Body of pancreas (tissue), 4 donors: ENCODE results near the gene GRIK4. TPM values are rescaled to one million over a fixed set of nuclear protein-coding genes. Genes with fewer than 3 reads are reported as not detected.

ENCODE experiments used
- ATAC-seq: fragments of 150-250 bp; one replicate; pipeline ENCODE4 v1.9.1; 2016
- DNase-seq, 4 donors: peaks; one replicate each; pipeline ENCODE4 v3.0.0-alpha.2; 2019
- H3K27ac ChIP-seq, 4 donors: fragments of 200-600 bp; sonication (generic); 1 replicate in 3 of 4; 2 replicates in 1 of 4; pipeline versions ENCODE4 v1.5.1 to v1.6.1; 2016 to 2019; ENCODE audit warnings: mild to moderate bottlenecking in 1 of 4, mixed read lengths in 1 of 4, moderate library complexity in 1 of 4
- H3K27me3 ChIP-seq, 2 donors: fragments of 200-600 bp; sonication (generic); one replicate each; pipeline ENCODE4 v1.6.0; 2016; ENCODE audit warnings: mild to moderate bottlenecking in 1 of 2
- H3K36me3 ChIP-seq, 2 donors: fragments of 200-600 bp; sonication (generic); replicated peaks in 1 of 2; 2 replicates each; pipeline ENCODE4 v1.5.1; 2016; ENCODE audit warnings: low read depth in 2 of 2; ENCODE audit not compliant: insufficient read depth in 1 of 2
- H3K4me1 ChIP-seq: fragments of 200-600 bp; sonication (generic); one replicate; pipeline ENCODE4 v1.6.0; 2016
- H3K4me3 ChIP-seq, 2 donors: fragments of 200-600 bp; sonication (generic); 1 replicate in 1 of 2; 2 replicates in 1 of 2; pipeline ENCODE4 v1.5.1; 2016 to 2019
- H3K9me3 ChIP-seq, 3 donors: fragments of 200-600 bp; sonication (generic); 1 replicate in 2 of 3; 2 replicates in 1 of 3; pipeline ENCODE4 v1.5.1; 2016
- POLR2A ChIP-seq, 3 donors: fragments of 450-650 bp; IDR thresholded peaks; one replicate each; pipeline ENCODE4 v1.6.1; 2016; ENCODE audit warnings: antibody characterized with exemption in 3 of 3, mild to moderate bottlenecking in 2 of 3
- WGBS, 2 donors: methylation state at CpG; one replicate each; pipeline ENCODE4 v1.1.5; 2017; 5-methylcytosine and 5-hydroxymethylcytosine counted together
- intact Hi-C: fragments of 100-400 bp; cut with DNase I; formaldehyde crosslinking; loops from one replicate; pipeline ENCODE4 v1.15.1; 2023
- total RNA-seq, 2 donors: library from RNA; depleted of rRNA; stranded (reverse); fragments of >200 nt; gene quantifications; one replicate each; pipeline ENCODE4 v1.1.0, GENCODE V29; 2016
- TF ChIP-seq, protein P1 (sequence below), 7 experiments: fragments of 450-650 bp in 4 of 7; fragments of 200-600 bp in 3 of 7; sonication (generic) in 3 of 7; IDR thresholded peaks; one replicate each; pipeline ENCODE4 v1.5.1; 2016 to 2019; ENCODE audit warnings: antibody characterized with exemption in 7 of 7

The GRIK4 gene
- total RNA-seq, 2 donors from 2014 or later: not detected

DNA sequence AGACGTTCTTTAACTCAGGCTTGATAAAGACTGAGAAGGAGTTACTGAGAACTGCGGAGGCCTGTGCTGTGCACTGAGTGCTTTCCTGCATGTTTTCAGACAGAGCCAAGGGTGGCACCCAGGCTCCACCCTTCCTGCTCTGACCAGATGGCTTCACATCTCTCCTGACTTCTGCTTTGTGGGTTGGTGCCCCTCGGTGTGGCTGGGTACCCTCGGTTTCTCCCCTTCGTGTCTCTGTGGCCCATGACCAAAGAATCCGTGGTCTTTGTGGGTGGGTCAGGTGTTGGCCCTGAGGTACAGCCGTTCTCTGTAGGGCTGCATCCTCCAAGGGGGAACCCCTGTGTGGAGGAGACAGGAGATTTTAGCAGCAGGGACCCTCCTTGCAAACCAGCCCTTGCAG, 34.3 kb downstream of the GRIK4 start:
- WGBS, 2 donors: 56 to 70% methylated on average over 5 to 7 of the region's 7 CpGs
- no peak overlapping the region for H3K27ac ChIP-seq
- no peaks in the 10 kb centered on the region for H3K27me3 ChIP-seq
- no peaks in the 10 kb centered on the region for H3K36me3 ChIP-seq
- TF ChIP-seq, protein P1, sequence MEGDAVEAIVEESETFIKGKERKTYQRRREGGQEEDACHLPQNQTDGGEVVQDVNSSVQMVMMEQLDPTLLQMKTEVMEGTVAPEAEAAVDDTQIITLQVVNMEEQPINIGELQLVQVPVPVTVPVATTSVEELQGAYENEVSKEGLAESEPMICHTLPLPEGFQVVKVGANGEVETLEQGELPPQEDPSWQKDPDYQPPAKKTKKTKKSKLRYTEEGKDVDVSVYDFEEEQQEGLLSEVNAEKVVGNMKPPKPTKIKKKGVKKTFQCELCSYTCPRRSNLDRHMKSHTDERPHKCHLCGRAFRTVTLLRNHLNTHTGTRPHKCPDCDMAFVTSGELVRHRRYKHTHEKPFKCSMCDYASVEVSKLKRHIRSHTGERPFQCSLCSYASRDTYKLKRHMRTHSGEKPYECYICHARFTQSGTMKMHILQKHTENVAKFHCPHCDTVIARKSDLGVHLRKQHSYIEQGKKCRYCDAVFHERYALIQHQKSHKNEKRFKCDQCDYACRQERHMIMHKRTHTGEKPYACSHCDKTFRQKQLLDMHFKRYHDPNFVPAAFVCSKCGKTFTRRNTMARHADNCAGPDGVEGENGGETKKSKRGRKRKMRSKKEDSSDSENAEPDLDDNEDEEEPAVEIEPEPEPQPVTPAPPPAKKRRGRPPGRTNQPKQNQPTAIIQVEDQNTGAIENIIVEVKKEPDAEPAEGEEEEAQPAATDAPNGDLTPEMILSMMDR (IDR thresholded peaks at IDR 0.05): no peak
- no peak for TF ChIP-seq POLR2A (IDR thresholded peaks at IDR 0.05)
- H3K9me3 ChIP-seq: no peaks in the 10 kb centered on the region
- H3K4me3 ChIP-seq: no peak overlapping the region
- peaks cover 26% of the 10 kb centered on the region for H3K4me1 ChIP-seq
- no peak for ATAC-seq
- DNase-seq: no peak
- intact Hi-C loops: no loop called here

DNA sequence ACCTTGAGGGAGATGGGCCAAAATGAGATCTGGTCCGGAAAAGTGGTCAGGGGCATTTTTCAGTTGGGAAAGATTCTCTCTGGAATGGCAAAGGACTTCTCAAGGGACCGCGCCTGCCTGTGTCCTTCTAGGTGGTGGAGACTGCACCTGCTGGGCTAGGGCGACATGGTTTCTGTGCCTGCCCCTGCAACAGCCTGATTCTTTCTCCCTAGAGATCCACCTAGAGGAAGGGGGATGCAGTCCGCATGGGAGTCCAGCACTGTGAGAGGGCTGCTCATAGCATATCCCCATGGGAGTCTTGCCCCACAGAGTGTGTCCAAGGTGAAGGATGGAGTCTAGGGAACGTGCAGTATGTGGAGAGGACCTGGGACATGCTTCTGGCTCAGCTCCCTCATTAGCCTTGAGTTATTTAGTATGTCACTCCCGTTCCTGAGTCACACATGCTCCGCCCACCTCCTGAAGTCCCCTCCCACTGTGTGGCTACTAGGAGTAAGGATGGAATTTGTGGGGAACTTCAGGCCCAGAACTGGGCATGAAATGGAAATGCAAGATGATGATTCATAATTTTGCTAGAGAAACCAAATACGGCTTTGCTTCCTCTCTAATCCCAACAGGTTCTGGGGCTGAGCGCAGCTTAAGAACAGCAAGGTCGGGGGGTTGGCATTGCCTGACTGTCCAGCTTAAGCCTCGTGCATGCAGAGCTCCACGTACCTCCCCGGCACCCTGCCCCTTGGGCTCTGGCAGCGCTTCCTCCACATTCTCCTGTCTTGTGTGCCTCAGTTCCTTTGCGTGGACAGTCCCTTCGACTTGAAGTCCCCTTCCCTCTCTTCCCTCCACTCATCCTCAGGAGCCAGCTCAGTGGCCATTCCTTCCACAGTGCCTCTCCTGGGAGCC, 35.0 kb downstream of the GRIK4 start:
- WGBS, 2 donors: 77 to 80% methylated on average over 16 to 17 of the region's 17 CpGs
- no peak overlapping the region for H3K27ac ChIP-seq
- TF ChIP-seq, protein P1 (IDR thresholded peaks at IDR 0.05): no peak
- TF ChIP-seq POLR2A (IDR thresholded peaks at IDR 0.05): no peak
- peaks cover 26% of the 10 kb centered on the region for H3K4me1 ChIP-seq
- H3K27me3 ChIP-seq: no peaks in the 10 kb centered on the region
- H3K4me3 ChIP-seq: no peak overlapping the region
- H3K36me3 ChIP-seq: no peaks in the 10 kb centered on the region
- peak; percentile 55 to 78 (median 68) for DNase-seq
- intact Hi-C loops: no loop called here
- peak; percentile 19 for ATAC-seq
- H3K9me3 ChIP-seq: no peaks in the 10 kb centered on the region

DNA sequence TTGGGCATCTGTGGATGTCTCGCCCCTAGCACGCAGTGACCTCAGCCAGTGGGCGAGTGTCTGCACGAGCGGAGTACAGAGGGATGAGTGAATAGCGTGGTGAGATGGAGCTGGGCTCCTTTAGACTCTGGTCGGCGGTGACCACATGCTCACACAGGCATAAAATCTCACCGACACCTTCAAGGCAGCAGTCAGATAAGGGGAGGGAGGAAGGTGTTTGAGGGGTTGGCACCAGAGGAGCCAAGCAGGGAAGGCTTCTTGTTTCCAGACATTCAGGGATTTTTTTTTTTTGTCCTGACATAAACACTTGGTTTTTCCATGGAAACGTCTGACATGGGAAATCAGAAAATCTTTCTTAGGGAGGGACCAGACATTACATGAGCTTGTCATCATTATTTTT, 35.8 kb downstream of the GRIK4 start:
- 36 to 40% methylated on average over 10 of the region's 10 CpGs for WGBS, 2 donors
- Histone ChIP-seq H3K27me3 (no peaks in the 10 kb centered on the region), H3K4me3 (no peak overlapping the region), H3K27ac (peak overlapping the region in 2 of 4 donors; percentile 52 to 64), H3K36me3 (no peaks in the 10 kb centered on the region), H3K9me3 (no peaks in the 10 kb centered on the region), H3K4me1 (peaks cover 26% of the 10 kb centered on the region)
- peak; percentile 19 for ATAC-seq
- peak in 3 of 4 donors; percentile 26 to 45 (median 27) for DNase-seq
- intact Hi-C loops: no loop called here
- no peak for TF ChIP-seq POLR2A (IDR thresholded peaks at IDR 0.05)
- TF ChIP-seq, protein P1 (IDR thresholded peaks at IDR 0.05): no peak

DNA sequence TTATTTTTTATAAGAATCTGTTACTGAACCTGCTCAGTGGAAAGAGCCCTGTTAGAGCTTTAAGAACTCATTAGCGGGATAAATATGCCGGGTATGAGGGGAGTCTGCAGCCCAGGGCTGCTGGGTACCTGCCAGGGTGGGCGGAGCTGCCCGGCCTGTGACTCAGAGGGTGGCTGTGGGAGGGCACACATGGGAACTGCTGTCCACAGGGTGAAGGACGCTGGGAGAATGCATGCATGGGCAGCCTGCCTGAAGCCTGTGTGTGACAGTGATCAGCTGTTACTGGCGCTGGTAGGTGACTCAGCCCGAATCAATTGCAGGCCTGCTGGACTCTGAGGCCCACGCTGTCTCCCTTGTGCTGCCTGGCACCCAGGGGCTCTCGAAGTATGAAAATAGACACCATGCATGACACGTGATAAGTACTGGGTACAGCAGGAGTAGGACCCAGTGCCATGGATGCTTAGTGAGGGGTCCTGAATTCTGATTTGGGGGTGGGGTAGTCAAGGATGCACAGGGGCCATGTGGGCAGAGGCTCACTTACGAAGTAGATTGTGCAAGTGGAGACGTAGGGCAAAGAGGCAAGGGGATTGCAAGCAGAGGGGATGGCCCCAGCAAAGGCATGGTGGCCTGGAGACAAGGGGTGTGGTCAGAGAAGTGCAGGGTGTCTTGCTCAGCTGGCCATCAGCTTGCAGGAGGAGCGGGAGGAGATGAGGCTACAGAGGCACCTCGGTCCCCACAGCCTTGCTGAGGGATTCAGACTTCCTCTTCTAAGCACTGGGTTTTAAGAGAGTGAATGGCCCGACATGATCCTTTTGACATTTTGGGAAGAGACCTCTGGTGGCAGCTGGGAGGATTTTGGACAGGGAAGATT, 36.5 kb downstream of the GRIK4 start:
- Histone ChIP-seq H3K36me3 (no peaks in the 10 kb centered on the region), H3K27ac (peak overlapping the region; percentile 49 to 64 (median 52)), H3K4me1 (peaks cover 26% of the 10 kb centered on the region), H3K4me3 (no peak overlapping the region), H3K9me3 (no peaks in the 10 kb centered on the region), H3K27me3 (no peaks in the 10 kb centered on the region)
- intact Hi-C loops: no loop called here
- peak; percentile 94 to 99 (median 98) for DNase-seq
- TF ChIP-seq POLR2A (IDR thresholded peaks at IDR 0.05): no peak
- TF ChIP-seq, protein P1 (IDR thresholded peaks at IDR 0.05): no peak
- peak; percentile 98 for ATAC-seq
- WGBS, 2 donors: 23 to 30% methylated on average over 14 to 15 of the region's 15 CpGs
